HG02885 (cell line): ENCODE data around the gene SLC7A5.
A peak's percentile ranks its signal among the peaks of the same experiment; 100 is the strongest.
"Not testable (repeated sequence)": the region's sequence is repeated elsewhere in the genome, so short reads cannot be mapped to it uniquely, and the experiment has no call there.

Experiments used
- ATAC-seq: cut with Tn5 transposase; IDR thresholded peaks from one replicate; pipeline ENCODE4 v1.9.1; 2021; ENCODE audit warnings: mild to moderate bottlenecking; ENCODE audit not compliant: unreplicated experiment, poor library complexity

Gene SLC7A5

DNA sequence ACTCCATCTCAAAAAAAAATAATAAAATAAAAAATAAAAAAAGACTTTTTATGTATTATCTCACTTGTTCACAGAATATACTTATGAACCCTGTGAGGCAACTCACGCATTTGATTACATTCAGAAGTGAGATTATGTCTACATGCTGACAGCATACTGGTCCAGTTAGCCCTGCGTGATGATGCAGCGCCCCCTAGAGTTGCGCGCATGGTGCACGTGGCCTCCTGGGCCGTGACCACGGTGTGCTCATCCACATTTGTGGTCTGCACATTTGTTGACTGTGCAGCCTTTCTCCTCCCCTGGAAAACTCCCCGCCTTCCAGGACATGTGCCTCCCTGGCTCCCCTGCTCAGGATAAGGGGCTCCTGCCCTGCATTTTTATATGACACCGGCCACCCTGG, 20.5 kb upstream of the SLC7A5 start:
- not testable (repeated sequence) for ATAC-seq

DNA sequence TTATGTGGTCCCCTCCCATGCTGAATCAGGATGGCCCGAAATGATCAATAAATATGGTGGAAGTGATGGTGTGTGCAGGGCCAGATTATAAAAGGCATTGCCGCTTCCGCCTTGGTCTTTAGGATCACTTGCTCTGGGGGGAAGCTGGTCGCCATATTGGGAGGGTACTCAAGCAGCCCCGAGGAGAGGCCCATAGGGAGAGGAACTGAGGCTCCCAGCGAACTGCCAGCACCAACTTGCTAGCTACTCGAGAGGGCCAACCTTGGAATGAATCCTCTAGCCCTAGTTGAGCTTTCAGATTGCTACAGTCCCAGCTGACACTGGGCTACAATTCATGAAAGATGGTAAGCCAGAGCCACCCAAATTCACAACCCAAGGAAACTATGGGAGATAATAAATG, 19.0 kb upstream of the SLC7A5 start:
- ATAC-seq: not testable (repeated sequence)

DNA sequence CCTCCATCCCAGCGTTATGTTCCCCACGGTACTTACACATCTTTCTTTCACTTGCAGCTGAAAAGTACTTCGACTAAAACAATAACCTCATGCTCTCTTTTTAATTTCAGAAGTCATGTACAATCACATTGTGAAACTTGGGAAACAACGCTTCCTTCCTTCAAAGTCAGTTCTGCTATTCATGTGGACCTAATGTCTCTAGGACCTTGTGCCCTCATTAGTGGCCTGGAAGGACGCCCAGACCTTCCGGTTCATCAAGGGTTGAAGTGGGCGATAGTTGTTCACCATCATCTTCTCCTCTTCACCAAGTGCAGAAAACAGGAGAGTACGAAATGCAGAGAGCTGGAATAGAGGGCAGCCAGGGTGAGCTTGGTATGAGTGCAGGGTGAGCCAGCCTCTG, 18.6 kb upstream of the SLC7A5 start:
- ATAC-seq: not testable (repeated sequence)

DNA sequence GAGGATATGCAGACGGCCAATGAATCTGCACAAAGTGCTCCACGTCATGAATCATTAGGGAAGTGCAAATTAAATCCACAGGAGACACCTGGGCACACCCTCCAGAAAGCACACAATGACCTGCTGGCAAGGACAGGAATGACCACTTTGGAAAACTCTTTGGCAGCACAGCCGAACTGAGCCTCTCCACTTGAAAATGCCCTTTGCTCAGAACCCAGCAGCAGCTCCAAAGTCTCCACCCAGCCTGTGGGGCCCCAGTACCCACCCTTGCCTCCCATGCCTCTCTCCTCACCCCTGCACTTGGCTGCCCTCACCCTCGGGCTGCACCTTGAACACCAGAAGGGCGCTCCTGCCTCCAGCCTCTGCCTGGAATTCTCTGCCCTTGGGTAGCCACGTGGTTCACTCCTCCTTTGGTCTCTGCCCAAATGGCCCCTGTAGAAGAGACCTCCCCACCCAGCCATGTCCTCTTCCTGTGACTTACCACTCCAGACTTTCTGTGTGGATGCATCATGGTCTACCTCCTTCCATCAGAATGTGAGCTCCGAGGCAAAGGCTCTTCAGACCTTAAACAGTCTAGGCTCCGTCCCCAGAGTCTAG, 16.2 kb upstream of the SLC7A5 start:
- not testable (repeated sequence) for ATAC-seq

DNA sequence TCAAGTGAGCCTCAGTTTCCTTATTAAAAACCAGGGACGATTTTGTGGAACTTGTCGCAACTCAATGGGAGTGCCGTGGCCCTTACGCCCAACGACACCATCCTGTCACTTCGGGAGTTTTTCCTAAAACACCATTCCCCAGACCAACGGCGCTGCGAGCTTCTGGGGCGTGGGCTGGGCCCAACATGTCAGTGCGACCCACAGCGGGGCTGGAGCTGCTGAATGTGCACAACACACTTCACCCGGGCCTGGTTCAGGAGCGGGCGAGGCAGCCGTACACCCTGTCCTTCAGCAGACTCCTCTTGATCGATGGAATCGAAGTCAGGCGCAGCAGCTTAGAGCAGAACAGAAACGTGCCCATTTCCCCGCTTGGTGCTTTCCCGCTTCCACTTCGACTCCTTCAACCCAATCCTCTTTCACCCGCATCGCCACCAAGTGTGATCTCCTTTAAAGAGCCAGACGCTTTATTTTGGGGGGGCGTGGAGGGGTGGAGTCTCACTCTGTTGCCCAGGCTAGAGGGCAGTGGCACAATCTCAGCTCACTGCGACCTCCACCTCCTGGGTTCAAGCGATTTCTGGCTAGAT, 13.2 kb upstream of the SLC7A5 start:
- no peak for ATAC-seq

DNA sequence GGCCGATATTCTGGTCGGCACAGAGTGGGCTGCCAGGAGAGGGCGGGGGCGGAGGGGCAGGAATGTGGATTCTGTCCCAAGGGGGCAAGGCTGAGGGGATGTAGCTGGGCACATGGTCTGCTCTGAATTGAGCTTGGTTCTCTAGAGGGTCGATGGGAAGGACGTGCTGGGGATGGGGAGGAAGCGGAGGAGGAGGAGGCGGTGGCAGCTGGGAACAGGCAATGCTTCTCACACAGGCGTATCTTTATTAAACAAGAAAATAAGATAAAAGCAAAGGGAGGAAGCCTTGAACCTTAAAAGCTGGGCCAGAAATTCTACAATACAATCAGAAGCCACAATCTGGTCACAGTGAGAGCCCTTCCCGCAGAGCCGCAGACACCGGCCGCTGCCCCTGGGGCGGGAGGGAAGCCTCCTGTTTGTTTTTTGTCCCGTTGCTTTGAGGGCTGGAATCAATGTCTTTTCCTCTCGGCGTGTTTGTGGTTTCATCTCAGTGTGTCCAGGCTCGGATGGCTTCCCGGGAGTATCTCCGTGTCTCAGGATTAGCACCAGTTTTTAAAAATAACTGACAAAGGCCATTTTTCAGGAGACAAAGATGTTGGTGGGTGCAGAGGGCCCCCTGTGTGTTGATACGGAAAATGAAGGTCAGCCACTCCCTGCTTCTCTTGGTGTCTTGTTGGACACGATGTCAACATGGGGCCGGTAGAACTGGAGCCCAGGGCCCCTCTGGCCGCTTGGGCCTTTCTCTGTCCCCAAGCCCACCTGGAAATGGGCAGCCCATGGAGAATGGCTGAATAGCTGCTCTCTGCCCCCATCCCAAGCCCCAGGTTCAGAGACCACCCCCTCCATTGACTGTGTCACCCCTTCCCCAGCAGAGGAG, 12.3 kb upstream of the SLC7A5 start:
- no peak for ATAC-seq

DNA sequence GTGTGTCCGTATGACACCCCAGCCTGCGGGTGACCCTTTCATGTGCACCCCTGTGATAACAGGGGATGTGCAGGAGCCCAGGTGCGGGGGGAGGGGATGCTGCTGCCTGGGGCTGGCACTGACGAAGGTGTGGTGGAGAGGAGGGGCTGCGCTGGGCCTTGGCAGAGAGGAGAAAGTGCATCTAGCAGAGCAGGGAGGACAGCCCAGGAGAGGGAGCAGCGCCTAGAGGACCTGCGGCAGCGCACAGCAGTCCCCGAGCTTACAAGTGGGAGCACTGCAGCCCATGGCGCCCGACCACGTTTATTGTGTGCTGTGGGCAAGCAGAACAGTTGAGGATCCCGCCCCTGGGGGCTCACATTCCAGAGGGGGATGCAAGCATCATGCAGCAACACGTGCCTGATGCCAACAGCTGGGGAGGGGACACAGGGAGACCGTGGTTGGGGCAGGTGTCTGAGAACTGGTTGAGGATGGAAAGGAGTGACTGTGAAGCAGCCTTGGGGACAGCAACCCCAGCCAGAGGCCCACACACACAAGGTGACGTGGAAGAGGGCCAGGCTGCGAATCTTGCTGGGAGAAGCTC, 10.9 kb upstream of the SLC7A5 start:
- no peak for ATAC-seq

DNA sequence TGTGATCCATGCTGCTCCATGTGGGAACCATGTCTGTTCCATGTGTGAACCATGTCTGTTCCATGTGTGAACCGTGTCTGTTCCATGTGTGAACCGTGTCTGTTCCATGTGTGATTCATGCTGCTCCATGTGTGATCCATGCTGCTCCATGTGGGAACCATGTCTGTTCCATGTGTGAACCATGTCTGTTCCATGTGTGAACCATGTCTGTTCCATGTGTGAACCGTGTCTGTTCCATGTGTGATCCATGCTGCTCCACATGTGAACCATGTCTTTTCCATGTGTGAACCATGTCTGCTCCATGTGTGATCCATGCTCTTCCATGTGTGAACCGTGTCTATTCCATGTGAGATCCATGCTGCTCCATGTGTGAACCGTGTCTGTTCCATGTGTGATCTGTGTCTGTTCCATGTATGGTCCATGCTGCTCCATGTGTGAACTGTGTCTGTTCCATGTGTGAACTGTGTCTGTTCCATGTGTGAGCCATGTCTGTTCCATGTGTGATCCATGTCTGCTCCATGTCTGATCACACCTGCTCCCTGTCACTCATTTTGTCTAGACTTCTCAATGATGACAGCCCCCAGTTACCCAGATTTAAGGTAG, 10.2 kb upstream of the SLC7A5 start:
- not testable (repeated sequence) for ATAC-seq

DNA sequence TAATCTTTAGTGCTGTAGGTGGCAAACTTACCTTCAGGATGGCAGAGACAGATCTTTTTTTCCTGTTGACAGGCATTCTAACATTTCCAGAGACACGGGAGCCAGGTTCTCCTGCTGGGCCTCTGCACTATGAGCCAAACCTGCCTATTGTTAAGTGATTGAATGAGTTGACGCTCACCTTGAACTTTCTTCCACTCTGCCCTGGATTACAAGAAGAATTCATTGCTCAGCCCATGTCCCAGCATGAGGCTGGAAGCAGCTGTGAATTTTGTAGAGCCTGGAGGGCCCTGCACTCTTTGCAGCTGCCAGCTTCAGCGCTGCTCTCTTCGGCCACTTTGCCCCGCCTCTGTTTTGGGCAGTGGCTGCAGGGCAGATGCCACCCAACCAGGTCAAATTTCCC, 9.4 kb upstream of the SLC7A5 start:
- ATAC-seq: no peak

DNA sequence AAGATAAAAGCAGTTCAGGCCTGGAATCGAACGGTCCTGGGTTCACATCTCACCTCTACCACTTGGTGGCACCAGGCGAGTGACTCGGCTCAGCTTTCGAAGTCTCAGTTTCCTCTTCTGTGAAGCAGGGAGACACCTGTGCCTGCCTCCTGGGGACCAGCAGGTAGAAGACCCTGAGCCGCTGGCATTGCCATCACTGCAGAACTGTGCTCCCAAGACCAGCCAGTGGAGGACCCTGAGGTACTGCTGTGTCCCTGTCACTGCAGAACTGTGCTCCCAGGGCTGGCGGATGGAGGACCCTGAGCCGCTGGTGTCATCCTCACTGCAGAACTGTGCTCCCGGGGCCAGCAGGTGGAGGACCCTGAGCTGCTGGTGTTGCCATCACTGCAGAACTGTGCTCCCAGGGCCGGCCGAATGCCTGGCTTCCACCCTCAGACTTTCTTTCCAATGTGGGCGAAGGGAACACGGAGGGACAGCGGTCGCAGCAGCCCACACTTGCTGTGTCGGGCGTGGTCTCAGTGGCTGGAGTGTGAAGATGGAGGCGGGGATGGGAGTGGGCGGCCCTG, 8.7 kb upstream of the SLC7A5 start:
- no peak for ATAC-seq

DNA sequence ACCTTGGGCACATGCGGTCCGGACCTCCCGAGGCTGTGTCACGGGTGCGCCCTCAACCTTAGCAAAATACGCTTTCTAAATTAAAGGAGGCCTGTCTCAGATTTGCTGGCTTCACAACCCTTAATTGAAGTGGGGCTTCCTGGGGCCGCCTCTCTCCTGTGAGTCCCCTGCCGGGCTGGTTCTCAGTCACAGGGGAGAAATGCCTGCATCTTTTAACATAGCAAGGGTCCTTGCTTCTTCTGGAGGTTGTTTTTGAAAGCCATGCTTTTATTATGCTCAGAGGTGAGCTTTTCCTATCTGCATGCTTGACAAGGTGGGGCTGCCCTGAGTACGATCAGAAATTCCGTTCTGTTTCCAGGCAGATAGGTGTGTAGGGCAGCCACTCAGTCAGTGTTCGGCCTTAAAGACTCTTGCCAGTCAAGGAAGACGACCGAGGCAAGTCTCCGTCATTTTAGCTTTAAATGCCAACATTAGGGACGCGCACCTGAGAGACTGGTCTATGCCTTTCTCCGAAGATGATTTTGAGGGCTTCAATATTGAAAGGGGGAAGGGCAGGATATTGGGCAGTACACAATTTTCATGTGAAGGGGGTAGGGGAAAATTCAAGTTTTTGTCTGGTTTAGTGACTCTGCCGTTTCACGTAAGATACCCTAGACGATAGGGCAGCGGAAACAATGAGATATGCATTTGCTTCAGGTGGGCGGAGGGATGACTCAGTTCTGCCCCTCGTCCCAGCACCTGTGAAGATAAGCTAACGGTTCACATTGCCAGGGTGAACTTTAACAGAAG, 5.5 kb upstream of the SLC7A5 start:
- ATAC-seq: peak; percentile 61

DNA sequence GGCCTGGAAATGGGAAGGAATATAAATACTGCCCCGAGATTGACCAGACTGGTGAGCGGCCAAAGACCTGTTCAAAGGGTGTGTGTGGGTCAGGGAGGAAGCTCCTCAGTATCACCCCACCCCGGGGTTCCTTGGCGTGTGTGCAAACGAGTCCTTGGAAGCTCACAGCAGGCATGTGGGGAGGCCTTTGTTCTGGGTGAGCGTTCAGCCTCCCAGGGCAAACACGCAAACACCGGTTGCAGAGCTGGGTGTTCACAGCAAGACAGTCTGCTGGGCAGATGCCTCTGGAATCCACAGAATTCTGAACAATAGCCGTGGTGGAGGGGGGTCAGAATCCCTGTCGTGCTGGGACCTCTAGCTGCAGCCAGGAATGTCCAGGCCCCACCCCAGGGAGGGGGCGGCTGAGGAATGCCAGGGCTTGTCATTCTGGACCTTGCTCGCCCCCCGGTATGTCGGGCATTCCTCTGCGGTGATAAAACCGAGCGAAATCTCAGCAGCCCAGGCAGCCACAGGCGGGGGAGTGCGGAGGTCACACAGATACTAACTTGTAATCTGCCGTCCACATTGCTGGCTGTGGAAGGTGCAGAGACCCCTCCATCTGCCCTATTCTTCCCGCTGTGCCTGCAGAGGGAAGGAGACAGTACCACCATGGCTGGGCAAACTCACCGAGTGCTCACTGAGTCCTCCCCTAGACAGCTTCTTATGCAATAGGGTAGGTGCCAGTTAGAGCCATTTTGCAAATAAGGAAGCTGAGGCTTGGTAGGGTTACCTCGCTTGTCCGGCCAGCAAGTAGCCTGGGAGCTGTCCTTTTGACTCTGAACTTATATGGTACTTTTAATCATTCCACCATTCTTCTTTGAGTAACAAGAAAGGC, 1.3 kb upstream of the SLC7A5 start:
- ATAC-seq: not testable (repeated sequence)

DNA sequence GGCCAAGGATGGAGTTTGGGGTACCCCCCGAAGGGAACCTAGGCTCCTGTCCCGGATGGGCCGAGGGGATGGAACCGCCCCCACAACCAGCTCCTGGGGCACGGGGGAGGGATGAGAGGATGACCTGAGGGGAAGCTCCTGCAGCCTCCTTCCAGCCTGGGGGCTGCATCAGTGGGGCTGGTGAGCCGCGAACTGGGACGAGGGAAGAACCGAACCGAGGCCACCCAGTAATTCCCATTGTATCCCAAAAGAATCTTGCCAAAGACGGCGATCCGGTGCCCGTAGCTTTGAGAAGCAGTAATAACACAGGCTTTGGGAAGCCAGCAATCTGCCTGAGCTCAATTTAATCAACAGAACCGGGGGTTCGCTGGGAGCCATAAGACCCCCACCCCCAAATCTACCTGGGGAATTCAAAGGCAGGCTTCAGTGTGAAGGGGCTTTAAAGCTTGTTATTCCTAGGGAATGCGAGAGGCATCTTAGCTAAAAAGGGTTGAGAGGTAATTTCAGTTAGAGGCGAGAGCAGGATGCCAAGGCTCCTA, 641 bp upstream of the SLC7A5 start:
- ATAC-seq: not testable (repeated sequence)

DNA sequence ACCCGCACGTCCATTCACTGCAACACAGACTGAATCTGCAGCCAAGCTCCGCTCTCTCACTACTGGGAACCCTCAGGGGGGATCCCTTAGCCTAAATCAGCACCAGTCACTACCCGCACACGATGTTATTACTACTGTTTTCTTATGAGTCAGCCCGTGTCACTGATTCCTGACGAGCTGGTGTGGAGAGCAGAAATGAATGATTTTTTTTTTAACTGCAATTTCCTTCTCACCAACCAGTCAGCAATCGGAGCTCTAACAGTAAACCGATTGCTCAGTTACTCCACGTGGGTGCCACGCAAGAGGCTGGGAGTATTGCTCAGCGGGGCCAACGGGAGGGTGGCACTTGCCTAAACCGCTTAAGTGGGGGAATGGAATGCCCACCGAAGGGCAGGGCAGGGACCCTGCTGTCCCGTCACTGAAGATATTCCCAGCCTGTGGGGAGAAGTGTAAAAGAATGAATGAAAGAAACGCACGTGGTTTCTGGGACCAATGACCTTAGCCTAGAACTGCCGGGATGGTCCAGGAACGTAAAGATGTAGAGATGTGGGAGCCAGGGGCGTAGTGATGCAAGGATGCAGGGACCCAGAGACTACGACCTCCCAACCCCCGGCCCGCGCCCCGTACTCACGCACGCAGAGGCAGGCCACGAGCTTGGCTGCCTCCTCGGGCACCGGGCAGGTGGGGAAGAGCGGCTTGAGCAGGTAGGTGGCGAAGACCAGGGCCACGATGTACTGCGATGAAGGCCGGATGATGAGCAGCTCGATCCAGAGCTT, 865 bp downstream of the SLC7A5 start:
- peak; percentile 25 for ATAC-seq

DNA sequence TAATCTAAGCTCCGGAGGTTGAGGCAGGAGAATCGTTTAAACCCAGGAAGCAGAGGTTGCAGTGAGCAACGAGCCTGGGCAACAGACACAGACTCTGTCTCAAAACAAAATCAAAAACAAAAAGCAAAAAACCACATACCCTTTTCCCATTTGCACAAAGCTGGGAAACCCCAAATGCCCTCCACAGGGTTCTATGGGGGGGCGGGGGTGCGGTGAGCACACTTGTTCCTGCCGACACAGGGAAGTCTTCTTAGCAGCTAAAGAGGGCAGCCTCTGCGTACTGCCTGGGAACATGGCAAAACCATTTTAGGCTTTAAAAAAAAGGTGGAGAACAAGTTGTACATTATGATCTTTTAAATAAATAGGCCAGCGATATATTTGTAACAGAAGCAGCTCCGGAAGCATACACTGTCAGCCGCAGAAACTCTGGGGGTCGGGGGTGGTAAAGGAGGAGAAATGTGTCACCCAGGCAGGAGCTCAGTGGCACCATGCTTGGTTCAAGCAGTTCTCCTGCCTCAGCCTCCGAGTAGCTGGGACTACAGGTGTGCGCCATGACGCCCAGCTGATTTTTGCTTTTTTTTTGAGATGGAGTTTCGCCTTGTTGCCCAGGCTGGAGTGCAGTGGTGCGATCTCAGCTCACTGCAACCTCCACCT, 3.3 kb downstream of the SLC7A5 start:
- ATAC-seq: not testable (repeated sequence)

DNA sequence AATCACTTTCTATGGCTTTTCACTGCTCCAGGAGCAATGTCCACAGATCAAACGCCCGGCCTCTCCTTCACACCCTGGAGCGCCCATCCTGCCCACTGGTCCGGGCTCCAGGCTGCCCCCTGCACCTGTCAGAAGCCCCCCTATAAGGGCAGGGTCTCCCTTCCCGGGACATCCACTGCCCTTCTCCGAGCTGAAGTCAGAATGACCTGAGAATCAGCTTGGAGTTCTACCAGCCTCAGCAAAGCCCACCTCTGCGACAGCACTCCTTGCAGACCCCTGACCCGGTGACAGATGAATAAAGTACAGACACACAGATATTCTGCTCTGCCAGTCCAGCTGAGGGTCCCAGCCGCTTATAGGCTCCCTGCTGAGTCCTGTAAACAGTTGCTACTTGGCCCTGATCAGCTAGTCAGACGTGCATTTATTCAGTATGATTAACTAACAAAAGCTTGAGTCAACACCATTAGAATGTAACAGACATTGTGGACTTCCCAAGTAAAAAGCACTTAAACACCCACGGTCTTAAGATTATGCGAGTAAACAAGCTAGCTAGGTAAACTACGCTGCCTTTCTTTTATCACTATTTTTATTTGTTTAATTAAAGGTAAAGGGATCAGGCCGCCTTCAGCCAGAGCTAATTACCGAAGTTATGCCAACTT, 4.8 kb downstream of the SLC7A5 start:
- ATAC-seq: no peak

DNA sequence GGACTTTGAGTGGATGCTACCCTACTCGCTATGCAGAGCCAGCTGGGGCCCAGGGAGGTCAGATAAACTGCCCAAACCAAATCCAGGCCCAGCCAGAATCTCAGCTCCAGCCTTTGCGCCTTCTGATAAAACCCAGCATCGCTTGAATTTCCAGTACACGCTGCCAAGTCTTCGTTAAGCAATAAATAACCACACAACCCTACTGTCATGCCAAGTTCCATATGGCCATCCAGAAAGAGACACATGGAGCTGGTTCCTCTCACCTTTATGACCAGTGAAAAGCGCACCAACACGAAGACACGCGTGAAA, 6.0 kb downstream of the SLC7A5 start:
- ATAC-seq: not testable (repeated sequence)
